Breast epithelium (tissue), 4 donors: ENCODE results near the gene ALG5. TPM values are rescaled to one million over a fixed set of nuclear protein-coding genes. Genes with fewer than 3 reads are reported as not detected.

Source experiments
- DNase-seq, 2 donors: peaks; one replicate each; pipeline ENCODE4 v3.0.0-alpha.2; 2019; ENCODE audit warnings: low spot score in 2 of 2
- H3K27ac ChIP-seq, 2 donors: fragments of 200-600 bp; sonication (generic) in 1 of 2; one replicate each; pipeline ENCODE4 v1.5.1; 2016 to 2019; ENCODE audit warnings: mild to moderate bottlenecking in 1 of 2
- H3K27me3 ChIP-seq, 2 donors: fragments of 200-600 bp; sonication (generic) in 1 of 2; one replicate each; pipeline versions ENCODE4 v1.5.1 to v1.6.0; 2017 to 2019; ENCODE audit warnings: control low read depth in 1 of 2, mild to moderate bottlenecking in 1 of 2
- H3K36me3 ChIP-seq: fragments of 200-600 bp; one replicate; pipeline ENCODE4 v1.5.1; 2019
- H3K4me1 ChIP-seq, 2 donors: fragments of 200-600 bp; sonication (generic); one replicate each; pipeline ENCODE4 v1.5.1; 2016 to 2019; ENCODE audit warnings: control low read depth in 1 of 2
- H3K4me3 ChIP-seq, 3 donors: fragments of 200-600 bp; sonication (generic); 1 replicate in 2 of 3; 2 replicates in 1 of 3; pipeline ENCODE4 v1.5.1; 2016 to 2019; ENCODE audit warnings: mild to moderate bottlenecking in 3 of 3, moderate library complexity in 2 of 3
- H3K9me3 ChIP-seq, 2 donors: fragments of 200-600 bp; sonication (generic) in 1 of 2; one replicate each; pipeline ENCODE4 v1.5.1; 2016 to 2019; ENCODE audit warnings: control low read depth in 1 of 2
- CTCF ChIP-seq, 3 donors: fragments of 450-650 bp; IDR thresholded peaks; one replicate each; pipeline ENCODE4 v1.5.1; 2016 to 2017; ENCODE audit warnings: antibody characterized with exemption in 3 of 3, mild to moderate bottlenecking in 3 of 3, moderate library complexity in 3 of 3
- POLR2A ChIP-seq: fragments of 450-650 bp; IDR thresholded peaks from one replicate; pipeline ENCODE4 v1.6.1; 2016; ENCODE audit warnings: antibody characterized with exemption, mild to moderate bottlenecking, moderate library complexity
- POLR2AphosphoS5 ChIP-seq, 3 donors: sonication (generic); formaldehyde crosslinking; IDR thresholded peaks; one replicate each; pipeline ENCODE4 v1.6.1; 2017; ENCODE audit warnings: antibody characterized with exemption in 3 of 3
- intact Hi-C: fragments of 100-400 bp; cut with DNase I; formaldehyde crosslinking; loops from one replicate; pipeline ENCODE4 v1.15.1; 2023; ENCODE audit warnings: low total_unique reads
- total RNA-seq, 3 donors: library from RNA; depleted of rRNA; stranded (reverse); fragments of >200 nt; gene quantifications; one replicate each; pipeline ENCODE4 v1.1.0, GENCODE V29; 2016

The ALG5 gene
- total RNA-seq, 3 donors from 2014 or later, result 32.6 to 37.0 (median 32.8) TPM

- Histone ChIP-seq H3K36me3 (peaks cover 21% of the 10 kb centered on the region), H3K4me3 (no peak overlapping the region), H3K4me1 (no peaks in the 10 kb centered on the region), H3K27me3 (no peaks in the 10 kb centered on the region), H3K9me3 (no peaks in the 10 kb centered on the region), H3K27ac (no peak overlapping the region)
- TF ChIP-seq POLR2A (no peak), POLR2AphosphoS5 (IDR thresholded peaks at IDR 0.05) (no peak), CTCF (IDR thresholded peaks at IDR 0.05) (no peak)
- DNase-seq, result no peak
- intact Hi-C loops, result no loop called here
Measured at GRCh38 chr13:37009692-37010091, 10.6 kb upstream of the ALG5 start.

- peaks cover 4% of the 10 kb centered on the region for H3K36me3 ChIP-seq
- H3K27ac ChIP-seq, result no peak overlapping the region
- no peak for TF ChIP-seq POLR2A
- TF ChIP-seq CTCF (IDR thresholded peaks at IDR 0.05), result no peak
- no peak for TF ChIP-seq POLR2AphosphoS5 (IDR thresholded peaks at IDR 0.05)
- no peak for DNase-seq
- H3K27me3 ChIP-seq, result no peaks in the 10 kb centered on the region
- H3K4me3 ChIP-seq, result peak overlapping the region in 1 of 3 donors; percentile 83
- peaks cover 0 to 18% of the 10 kb centered on the region in 2 donors for H3K4me1 ChIP-seq
- no peaks in the 10 kb centered on the region for H3K9me3 ChIP-seq
- intact Hi-C loops, result no loop called here
Measured at GRCh38 chr13:37001921-37002250, 2.7 kb upstream of the ALG5 start.

- Histone ChIP-seq H3K9me3 (no peaks in the 10 kb centered on the region), H3K4me3 (peak overlapping the region; percentile 83 to 98 (median 98)), H3K27me3 (no peaks in the 10 kb centered on the region), H3K4me1 (peaks cover 0 to 18% of the 10 kb centered on the region in 2 donors), H3K36me3 (no peaks in the 10 kb centered on the region), H3K27ac (peak overlapping the region; percentile 15 to 99)
- DNase-seq, result no peak
- no peak for TF ChIP-seq POLR2AphosphoS5 (IDR thresholded peaks at IDR 0.05)
- TF ChIP-seq POLR2A, result no peak
- no peak for TF ChIP-seq CTCF (IDR thresholded peaks at IDR 0.05)
- intact Hi-C loops, result no loop called here
Measured at GRCh38 chr13:36998624-36999041, 507 bp downstream of the ALG5 start.

- H3K4me3 ChIP-seq, result peak overlapping the region; percentile 83 to 98 (median 98)
- no peaks in the 10 kb centered on the region for H3K27me3 ChIP-seq
- H3K36me3 ChIP-seq, result peaks cover 3% of the 10 kb centered on the region
- intact Hi-C loops, result no loop called here
- peaks cover 0 to 18% of the 10 kb centered on the region in 2 donors for H3K4me1 ChIP-seq
- no peak for TF ChIP-seq POLR2A
- no peak for TF ChIP-seq POLR2AphosphoS5 (IDR thresholded peaks at IDR 0.05)
- TF ChIP-seq CTCF (IDR thresholded peaks at IDR 0.05), result no peak
- DNase-seq, result no peak
- peak overlapping the region; percentile 15 to 99 for H3K27ac ChIP-seq
- H3K9me3 ChIP-seq, result no peaks in the 10 kb centered on the region
Measured at GRCh38 chr13:36997716-36998427, 1.3 kb downstream of the ALG5 start.

GRCh38 chr13:36992362-36992761 is 6.8 kb downstream of the ALG5 start:
- H3K9me3 ChIP-seq, result no peaks in the 10 kb centered on the region
- no peak overlapping the region for H3K4me3 ChIP-seq
- peaks cover 10% of the 10 kb centered on the region for H3K36me3 ChIP-seq
- no peaks in the 10 kb centered on the region for H3K27me3 ChIP-seq
- H3K27ac ChIP-seq, result no peak overlapping the region
- H3K4me1 ChIP-seq, result no peaks in the 10 kb centered on the region
- no peak for DNase-seq
- no peak for TF ChIP-seq CTCF (IDR thresholded peaks at IDR 0.05)
- TF ChIP-seq POLR2AphosphoS5 (IDR thresholded peaks at IDR 0.05), result no peak
- TF ChIP-seq POLR2A, result no peak
- intact Hi-C loops, result no loop called here
